ENCODE measurements around the gene CMTM2. TPM values are rescaled to one million over a fixed set of nuclear protein-coding genes. Genes with fewer than 3 reads are reported as not detected.

Gene CMTM2
- total and polyA plus RNA-seq, 2 donors (not counting 1 experiment from before 2014, with no cell fraction given): not detected

GRCh38 chr16:66548068-66548467 lies 31.2 kb upstream of the CMTM2 start:
- H3K9me3 ChIP-seq (ENCODE audit: control insufficient read depth, insufficient read depth, low read depth, low read length): no peaks in the 10 kb centered on the region
- H3K4me2 ChIP-seq (ENCODE audit: extremely low read depth, insufficient read depth, low read length): no peak overlapping the region
- no peak overlapping the region for H3K27ac ChIP-seq (ENCODE audit: insufficient read depth, low read length)
- no peak overlapping the region for H2AFZ ChIP-seq (ENCODE audit: low read length)
- no peak overlapping the region for H3K9ac ChIP-seq (ENCODE audit: insufficient read depth, low read length)
- H3K27me3 ChIP-seq (ENCODE audit: control insufficient read depth, insufficient read depth, low read length): no peaks in the 10 kb centered on the region
- H3K4me3 ChIP-seq (replicated peaks in 1 of 4; ENCODE audit: control extremely low read depth in 1 of 4, insufficient read depth in 1 of 4, low read depth in 3 of 4, low read length in 4 of 4): no peak overlapping the region
- H4K20me1 ChIP-seq (ENCODE audit: control insufficient read depth, extremely low read depth, insufficient read depth, low read length): no peaks in the 10 kb centered on the region
- H3K36me3 ChIP-seq (ENCODE audit: control insufficient read depth, insufficient read depth, low read length): no peaks in the 10 kb centered on the region
- H3K79me2 ChIP-seq (ENCODE audit: control insufficient read depth, insufficient read depth, low read length): peaks cover 3% of the 10 kb centered on the region
- peaks cover 11% of the 10 kb centered on the region for H3K4me1 ChIP-seq (ENCODE audit: control insufficient read depth, extremely low read depth, insufficient read depth, low read length)
- no peak for DNase-seq (ENCODE audit: low read depth in 2 of 2)
- no peak for TF ChIP-seq CTCF (conservative IDR thresholded peaks at IDR 0.05 in 1 of 2, IDR thresholded peaks at IDR 0.05 in 1 of 2; ENCODE audit: low read depth in 1 of 2, low read length in 2 of 2)
- TF ChIP-seq EZH2 (IDR thresholded peaks at IDR 0.05; ENCODE audit: low read length, missing control alignments): no peak

GRCh38 chr16:66548868-66549267 lies 30.4 kb upstream of the CMTM2 start:
- no peak for TF ChIP-seq EZH2 (IDR thresholded peaks at IDR 0.05; ENCODE audit: low read length, missing control alignments)
- no peak for TF ChIP-seq CTCF (conservative IDR thresholded peaks at IDR 0.05 in 1 of 2, IDR thresholded peaks at IDR 0.05 in 1 of 2; ENCODE audit: low read depth in 1 of 2, low read length in 2 of 2)
- Histone ChIP-seq H3K27me3 (ENCODE audit: control insufficient read depth, insufficient read depth, low read length) (no peaks in the 10 kb centered on the region), H3K9ac (ENCODE audit: insufficient read depth, low read length) (peak overlapping the region; percentile 87), H3K4me3 (replicated peaks in 1 of 4; ENCODE audit: control extremely low read depth in 1 of 4, insufficient read depth in 1 of 4, low read depth in 3 of 4, low read length in 4 of 4) (peak overlapping the region; percentile 66 to 84 (median 72)), H3K79me2 (ENCODE audit: control insufficient read depth, insufficient read depth, low read length) (peaks cover 8% of the 10 kb centered on the region), H3K4me1 (ENCODE audit: control insufficient read depth, extremely low read depth, insufficient read depth, low read length) (peaks cover 11% of the 10 kb centered on the region), H3K4me2 (ENCODE audit: extremely low read depth, insufficient read depth, low read length) (peak overlapping the region; percentile 92), H3K9me3 (ENCODE audit: control insufficient read depth, insufficient read depth, low read depth, low read length) (no peaks in the 10 kb centered on the region), H3K27ac (ENCODE audit: insufficient read depth, low read length) (peak overlapping the region; percentile 74), H2AFZ (ENCODE audit: low read length) (peak overlapping the region; percentile 90), H4K20me1 (ENCODE audit: control insufficient read depth, extremely low read depth, insufficient read depth, low read length) (no peaks in the 10 kb centered on the region), H3K36me3 (ENCODE audit: control insufficient read depth, insufficient read depth, low read length) (no peaks in the 10 kb centered on the region)
- no peak for DNase-seq (ENCODE audit: low read depth in 2 of 2)

- Histone ChIP-seq H3K27me3 (ENCODE audit: control insufficient read depth, insufficient read depth, low read length) (no peaks in the 10 kb centered on the region), H4K20me1 (ENCODE audit: control insufficient read depth, extremely low read depth, insufficient read depth, low read length) (no peaks in the 10 kb centered on the region), H3K4me3 (replicated peaks in 1 of 4; ENCODE audit: control extremely low read depth in 1 of 4, insufficient read depth in 1 of 4, low read depth in 3 of 4, low read length in 4 of 4) (peak within 1 kb of the TSS; percentile 66 to 84 (median 72)), H3K27ac (ENCODE audit: insufficient read depth, low read length) (peak within 1 kb of the TSS; percentile 74), H2AFZ (ENCODE audit: low read length) (peak within 1 kb of the TSS; percentile 90), H3K79me2 (ENCODE audit: control insufficient read depth, insufficient read depth, low read length) (peaks cover 11% of the 10 kb centered on the region), H3K9me3 (ENCODE audit: control insufficient read depth, insufficient read depth, low read depth, low read length) (no peaks in the 10 kb centered on the region), H3K9ac (ENCODE audit: insufficient read depth, low read length) (peak within 1 kb of the TSS; percentile 87), H3K36me3 (ENCODE audit: control insufficient read depth, insufficient read depth, low read length) (no peaks in the 10 kb centered on the region), H3K4me2 (ENCODE audit: extremely low read depth, insufficient read depth, low read length) (peak within 1 kb of the TSS; percentile 96), H3K4me1 (ENCODE audit: control insufficient read depth, extremely low read depth, insufficient read depth, low read length) (peaks cover 11% of the 10 kb centered on the region)
- TF ChIP-seq CTCF (conservative IDR thresholded peaks at IDR 0.05 in 1 of 2, IDR thresholded peaks at IDR 0.05 in 1 of 2; ENCODE audit: low read depth in 1 of 2, low read length in 2 of 2): no peak
- no peak for TF ChIP-seq EZH2 (IDR thresholded peaks at IDR 0.05; ENCODE audit: low read length, missing control alignments)
- DNase-seq (ENCODE audit: low read depth in 2 of 2): peak; percentile 73 to 79
Observed at GRCh38 chr16:66549284-66550131, 29.8 kb upstream of the CMTM2 start, which contains the start of gene TK2. TSS of gene TK2 (minus strand) at chr16:66550122. CDS start at chr16:66550061, 61 bp downstream.

All from fibroblast of lung (primary cell).